Psoas muscle (tissue), 8 donors: ENCODE results near the gene GDAP1L1. TPM values are rescaled to one million over a fixed set of nuclear protein-coding genes. Genes with fewer than 3 reads are reported as not detected.

Experiments
- ATAC-seq, 4 donors: fragments of 200-7000 bp; cut with Tn5 transposase; one replicate each; pipeline ENCODE4 v1.9.1; 2020; ENCODE audit warnings: moderate library complexity in 3 of 4, mild to moderate bottlenecking in 2 of 4
- DNase-seq, 2 donors: peaks; one replicate each; pipeline ENCODE4 v3.0.0-alpha.2; 2020
- H3K27ac ChIP-seq: fragments of 200-600 bp; one replicate; pipeline ENCODE4 v1.8.0; 2022
- H3K27me3 ChIP-seq, 3 donors: fragments of 200-600 bp in 1 of 3; one replicate each; pipeline versions ENCODE4 v1.6.1 to v1.8.0; 2013 to 2022; ENCODE audit warnings: low read length in 2 of 3, mild to moderate bottlenecking in 2 of 3, moderate library complexity in 1 of 3; ENCODE audit not compliant: insufficient read depth in 3 of 3
- H3K36me3 ChIP-seq, 2 donors: fragments of 200-600 bp in 1 of 2; one replicate each; pipeline versions ENCODE4 v1.6.1 to v1.8.0; 2013 to 2022; ENCODE audit warnings: low read depth in 1 of 2, mild to moderate bottlenecking in 1 of 2, moderate library complexity in 1 of 2; ENCODE audit not compliant: insufficient read depth in 1 of 2
- H3K4me1 ChIP-seq: fragments of 200-600 bp; one replicate; pipeline ENCODE4 v1.8.0; 2022
- H3K4me3 ChIP-seq: fragments of 200-600 bp; one replicate; pipeline ENCODE4 v1.8.0; 2022; ENCODE audit warnings: mild to moderate bottlenecking
- H3K9me3 ChIP-seq: fragments of 200-600 bp; one replicate; pipeline ENCODE4 v1.8.0; 2022
- CTCF ChIP-seq: fragments of 200-600 bp; IDR thresholded peaks from one replicate; pipeline ENCODE4 v1.8.0; 2022; ENCODE audit warnings: antibody characterized with exemption
- WGBS, 3 donors: extraction: QIAGEN DNeasy Blood & Tissue Kit; methylation state at CpG; one replicate each; pipeline versions ENCODE4 v1.1.6 to v1.1.7; 2013; 5-methylcytosine and 5-hydroxymethylcytosine counted together
- intact Hi-C, 2 donors: fragments of 100-400 bp; cut with DNase I; formaldehyde crosslinking; loops; one replicate each; pipeline versions ENCODE4 v1.11.0 to v1.14.2; 2022
- polyA plus RNA-seq, 3 donors: library from polyadenylated mRNA; stranded (reverse); fragments of 200-250 nt; gene quantifications; one replicate each; pipeline ENCODE4 v1.2.3, GENCODE V29; 2013
- total RNA-seq, 4 donors: library from RNA; stranded (reverse); fragmentation: NEBNext Ultra II Directional in 2 of 4; extraction: Animal tissue kit (Norgen Biotek cat#: 25700) in 2 of 4; gene quantifications; one replicate each; pipeline versions ENCODE4 v1.2.1 to v1.2.4, GENCODE V29; 2021 to 2023
- donor health status: healthy with polysubstance abuse.
- donor health status: DM: no; HTN: no; CAD: no; lungs with moderate emphysema.
- donor health status: Bipolar disorder and iron deficiency.
- donor health status: healthy.
- donor health status: DM: yes; HTN: yes; CAD: no.
- donor health status: DM: no; HTN: no; CAD: no.
- donor health status: DM: no; HTN: no; CAD: no.
- donor health status: DM: yes; HTN: yes; CAD: no.

Gene GDAP1L1
- total and polyA plus RNA-seq, 7 donors, result 0.04 TPM; not detected in 6

- peaks cover 2 to 33% of the 10 kb centered on the region in 2 donors for H3K36me3 ChIP-seq
- H3K4me3 ChIP-seq, result no peak overlapping the region
- no peaks in the 10 kb centered on the region for H3K27me3 ChIP-seq
- no peaks in the 10 kb centered on the region for H3K4me1 ChIP-seq
- intact Hi-C loops, result no loop called here
- H3K9me3 ChIP-seq, result no peaks in the 10 kb centered on the region
- ATAC-seq, result no peak
- no peak for DNase-seq
- H3K27ac ChIP-seq, result no peak overlapping the region
- TF ChIP-seq CTCF, result no peak
- 88 to 92% (median 91%) methylated on average over 8 of the region's 8 CpGs for WGBS, 3 donors
Measured at GRCh38 chr20:44302736-44303135, 55.6 kb downstream of the GDAP1L1 start.

DNA sequence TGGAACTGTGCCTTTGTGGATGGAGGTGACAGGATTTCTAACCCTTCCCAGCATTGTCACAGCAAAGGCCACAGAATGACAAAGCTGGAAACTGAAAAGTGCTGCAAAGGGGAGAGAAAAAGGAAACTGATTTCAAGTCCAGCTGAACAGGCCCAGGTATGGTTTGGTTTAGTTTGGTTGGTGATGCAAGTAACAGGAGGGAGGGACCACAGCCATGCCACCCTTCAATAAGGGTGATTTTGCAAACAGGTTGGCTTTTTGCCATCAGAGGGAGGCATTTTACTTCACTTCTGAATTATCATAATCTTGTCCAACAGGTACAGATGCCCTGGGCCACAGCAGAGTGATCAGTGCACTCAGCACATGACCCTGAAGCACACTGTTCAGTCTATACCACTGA, 57.3 kb downstream of the GDAP1L1 start:
- H3K27ac ChIP-seq, result no peak overlapping the region
- no peaks in the 10 kb centered on the region for H3K9me3 ChIP-seq
- intact Hi-C loops, result no loop called here
- H3K36me3 ChIP-seq, result peaks cover 2 to 33% of the 10 kb centered on the region in 2 donors
- H3K27me3 ChIP-seq, result no peaks in the 10 kb centered on the region
- H3K4me3 ChIP-seq, result no peak overlapping the region
- no peak for TF ChIP-seq CTCF
- ATAC-seq (no peak), DNase-seq (no peak)
- H3K4me1 ChIP-seq, result peaks cover 6% of the 10 kb centered on the region

DNA sequence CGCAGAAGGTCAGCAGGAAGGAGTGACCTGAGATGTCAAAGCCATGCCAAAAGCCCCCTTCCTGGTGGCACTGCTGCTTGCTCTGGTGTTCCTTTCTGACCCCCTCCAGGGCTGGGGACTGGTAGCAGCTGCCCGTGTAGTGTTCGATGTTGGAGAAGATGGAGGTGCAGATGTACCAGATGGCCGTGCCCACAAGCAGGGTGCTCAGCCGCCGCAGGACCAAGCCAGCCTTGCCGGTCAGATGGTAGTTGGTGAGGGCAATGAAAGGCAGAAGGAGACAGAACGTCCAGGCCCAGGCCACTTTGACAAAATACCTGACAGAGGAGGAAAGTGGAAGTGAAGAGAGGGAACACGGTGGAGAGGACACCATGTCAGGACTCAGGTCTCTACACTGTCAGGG, 59.8 kb downstream of the GDAP1L1 start:
- no peak for DNase-seq
- no peak overlapping the region for H3K27ac ChIP-seq

GRCh38 chr20:44309763-44310663, 62.9 kb downstream of the GDAP1L1 start:
- Histone ChIP-seq H3K4me1 (peaks cover 15% of the 10 kb centered on the region), H3K27me3 (no peaks in the 10 kb centered on the region), H3K9me3 (no peaks in the 10 kb centered on the region), H3K4me3 (peak overlapping the region; percentile 93), H3K36me3 (peaks cover 2 to 20% of the 10 kb centered on the region in 2 donors), H3K27ac (peak overlapping the region; percentile 83)
- ATAC-seq (peak; percentile 24 to 70 (median 38)), DNase-seq (peak; percentile 59 to 70)
- 8 to 13% (median 8%) methylated on average over 17 of the region's 17 CpGs for WGBS, 3 donors
- intact Hi-C loops, result loop anchor here (2.0 to 5.0 kb wide), 2 partner anchors 93 to 193 kb away; no protein-coding TSS in a partner anchor
- TF ChIP-seq CTCF, result no peak

More for the DNA sequence above, 59.8 kb downstream of the GDAP1L1 start:
- ATAC-seq, result no peak
- intact Hi-C loops, result no loop called here
- no peak for TF ChIP-seq CTCF
- H3K9me3 ChIP-seq, result no peaks in the 10 kb centered on the region
- no peaks in the 10 kb centered on the region for H3K27me3 ChIP-seq
- no peak overlapping the region for H3K4me3 ChIP-seq
- 85 to 89% (median 86%) methylated on average over 9 of the region's 9 CpGs for WGBS, 3 donors
- H3K4me1 ChIP-seq, result peaks cover 15% of the 10 kb centered on the region
- H3K36me3 ChIP-seq, result peaks cover 2 to 33% of the 10 kb centered on the region in 2 donors
